B cell (primary cell): ENCODE results near the gene SERPINB12. TPM values are rescaled to one million over a fixed set of nuclear protein-coding genes. Genes with fewer than 3 reads are reported as not detected.

Experiments used
- ATAC-seq: fragments of 200-7000 bp; cut with Tn5 transposase; one replicate; pipeline ENCODE4 v1.10.0; 2021; ENCODE audit warnings: low read depth, mild to moderate bottlenecking, moderate number of reproducible peaks, moderate library complexity
- CTCF ChIA-PET: fragments of 350-600 bp; sonication (Branson Sonifier 250); formaldehyde crosslinking; loops from one replicate; lab custom pipeline; 2021; ENCODE audit warnings: antibody characterized with exemption, inconsistent platforms; lab: Charles Lee
- POLR2A ChIA-PET: fragments of 350-600 bp; sonication (Branson Sonifier 250); formaldehyde crosslinking; loops from one replicate; lab custom pipeline; 2021; ENCODE audit warnings: antibody characterized with exemption; lab: Charles Lee
- DNase-seq: peaks from one replicate; pipeline ENCODE4 v3.0.0; 2013
- H2AFZ ChIP-seq: 2 replicates; pipeline ENCODE4 v1.6.1; 2012; ENCODE audit warnings: mild to moderate bottlenecking, low read depth, low read length; ENCODE audit not compliant: insufficient read depth, poor library complexity, severe bottlenecking
- H3K27ac ChIP-seq, 2 donors: 1 replicate in 1 of 2; 2 replicates in 1 of 2; pipeline ENCODE4 v1.5.1; 2012 to 2013; ENCODE audit warnings: low read length in 2 of 2, mild to moderate bottlenecking in 2 of 2, moderate library complexity in 1 of 2
- H3K27me3 ChIP-seq, 4 experiments: fragments of 200-600 bp in 1 of 4; sonication (generic) in 1 of 4; replicated peaks in 1 of 4; 1 replicate in 2 of 4; 2 replicates in 2 of 4; pipeline versions ENCODE4 v1.6.1 to v1.7.0; 2013 to 2016; ENCODE audit warnings: low read length in 3 of 4, mild to moderate bottlenecking in 2 of 4, mixed read lengths in 1 of 4, moderate library complexity in 1 of 4; ENCODE audit not compliant: insufficient read depth in 4 of 4, control insufficient read depth in 3 of 4; ENCODE audit errors: control extremely low read depth in 1 of 4
- H3K36me3 ChIP-seq, 2 experiments: replicated peaks in 1 of 2; 1 replicate in 1 of 2; 2 replicates in 1 of 2; pipeline versions ENCODE4 v1.6.1 to v1.7.1; 2013; ENCODE audit warnings: low read length in 1 of 2; ENCODE audit not compliant: insufficient read depth in 2 of 2, control insufficient read depth in 1 of 2; ENCODE audit errors: control extremely low read depth in 1 of 2, extremely low read depth in 1 of 2
- H3K4me1 ChIP-seq, 2 donors: fragments of 200-600 bp in 1 of 2; sonication (generic) in 1 of 2; 1 replicate in 1 of 2; 2 replicates in 1 of 2; pipeline versions ENCODE4 v1.5.1 to v1.6.1; 2013 to 2017; ENCODE audit warnings: low read length in 2 of 2; ENCODE audit not compliant: control insufficient read depth in 2 of 2, insufficient read depth in 2 of 2
- H3K4me2 ChIP-seq: replicated peaks from 2 replicates; pipeline ENCODE3; 2012; ENCODE audit warnings: mild to moderate bottlenecking, low read depth, low read length; ENCODE audit not compliant: poor library complexity, severe bottlenecking
- H3K4me3 ChIP-seq, 5 experiments: fragments of 200-600 bp in 1 of 5; sonication (generic) in 1 of 5; 1 replicate in 3 of 5; 2 replicates in 2 of 5; pipeline versions ENCODE4 v1.5.1 to v1.7.0; 2011 to 2016; ENCODE audit warnings: low read length in 4 of 5, mild to moderate bottlenecking in 4 of 5, low read depth in 2 of 5, control low read depth in 1 of 5, moderate library complexity in 1 of 5; ENCODE audit not compliant: insufficient read depth in 1 of 5; ENCODE audit errors: control extremely low read depth in 1 of 5, extremely low read depth in 1 of 5
- H3K79me2 ChIP-seq: fragments of 200-600 bp; sonication (generic); one replicate; pipeline ENCODE4 v1.6.0; 2016; ENCODE audit warnings: low read length; ENCODE audit not compliant: control insufficient read depth, insufficient read depth
- H3K9ac ChIP-seq: fragments of 200-600 bp; sonication (generic); 2 replicates; pipeline ENCODE4 v1.6.1; 2017; ENCODE audit warnings: mild to moderate bottlenecking, low read length, moderate library complexity
- H3K9me3 ChIP-seq, 3 donors: one replicate each; pipeline versions ENCODE4 v1.6.1 to v1.7.1; 2013; ENCODE audit warnings: low read length in 2 of 3; ENCODE audit not compliant: control insufficient read depth in 2 of 3, insufficient read depth in 1 of 3; ENCODE audit errors: control extremely low read depth in 1 of 3
- H4K20me1 ChIP-seq: 2 replicates; pipeline ENCODE4 v1.6.0; 2012; ENCODE audit warnings: mild to moderate bottlenecking, low read length; ENCODE audit not compliant: insufficient read depth, control insufficient read depth, poor library complexity, severe bottlenecking
- H3K27ac Mint-ChIP-seq: one replicate; pipeline ENCODE4 v1.8.0; 2021; ENCODE audit warnings: mixed read lengths
- H3K27me3 Mint-ChIP-seq: one replicate; pipeline ENCODE4 v1.8.0; 2021; ENCODE audit warnings: mixed read lengths
- H3K4me1 Mint-ChIP-seq: one replicate; pipeline ENCODE4 v1.8.0; 2021; ENCODE audit warnings: mixed read lengths
- H3K4me3 Mint-ChIP-seq: one replicate; pipeline ENCODE4 v1.8.0; 2021; ENCODE audit warnings: mixed read lengths
- H3K9me3 Mint-ChIP-seq: one replicate; pipeline ENCODE4 v1.8.0; 2022; ENCODE audit warnings: mixed read lengths; ENCODE audit not compliant: insufficient read depth
- CTCF ChIP-seq: fragments of 200-600 bp; IDR thresholded peaks from one replicate; pipeline ENCODE4 v1.8.0; 2022; ENCODE audit warnings: antibody characterized with exemption, mild to moderate bottlenecking
- EZH2 ChIP-seq: IDR thresholded peaks from 2 replicates; pipeline ENCODE4 v1.6.1; 2012; ENCODE audit warnings: borderline replicate concordance, low read depth, mild to moderate bottlenecking, moderate library complexity, low read length; ENCODE audit not compliant: insufficient read depth, poor library complexity, severe bottlenecking
- WGBS: methylation state at CpG from one replicate; pipeline ENCODE4 v1.1.5; 2013; ENCODE audit warnings: missing lambda C conversion rate; ENCODE audit not compliant: insufficient coverage; 5-methylcytosine and 5-hydroxymethylcytosine counted together
- intact Hi-C: fragments of 100-400 bp; cut with micrococcal nuclease; formaldehyde crosslinking; loops from one replicate; pipeline ENCODE4 v1.10.0; 2022
- polyA plus RNA-seq: library from polyadenylated mRNA; depleted of rRNA; stranded (reverse); fragments of >200 nt; gene quantifications from 2 replicates; pipeline ENCODE4 v1.2.3, GENCODE V29; 2012
- total RNA-seq, 2 donors: library from RNA; stranded (reverse); fragments of 120-200 nt in 1 of 2; gene quantifications; 1 replicate in 1 of 2; 2 replicates in 1 of 2; pipeline versions ENCODE4 v1.2.3 to v1.2.4, GENCODE V29; 2013 to 2022

The SERPINB12 gene
- total and polyA plus RNA-seq, 2 donors (not counting 1 experiment from before 2014, with no cell fraction given) = not detected

- ChIA-PET POLR2A (no interaction called here), CTCF (interaction anchor here (1.7 kb wide), 1 partner anchor 19 kb away, joined by 3 read pairs; no protein-coding TSS in a partner anchor)
- Histone ChIP-seq H3K36me3 (no peaks in the 10 kb centered on the region), H4K20me1 (no peaks in the 10 kb centered on the region), H3K4me1 (no peaks in the 10 kb centered on the region), H3K9ac (no peak overlapping the region), H3K27ac (no peak overlapping the region), H3K4me3 (no peak overlapping the region), H3K27me3 (no peaks in the 10 kb centered on the region), H3K79me2 (no peaks in the 10 kb centered on the region), H3K9me3 (no peaks in the 10 kb centered on the region), H3K4me2 (no peak overlapping the region), H2AFZ (no peak overlapping the region)
- ATAC-seq (no peak), DNase-seq (no peak)
- Mint-ChIP-seq H3K4me3 (no peak overlapping the region), H3K9me3 (no peaks in the 10 kb centered on the region), H3K27me3 (peaks cover 17% of the 10 kb centered on the region), H3K27ac (no peak overlapping the region), H3K4me1 (no peaks in the 10 kb centered on the region)
- TF ChIP-seq CTCF (no peak), EZH2 (no peak)
- WGBS = no CpG with 5 or more reads among the region's 2 CpGs
- intact Hi-C loops = no loop called here
Measured at GRCh38 chr18:63495675-63496074, 46.5 kb upstream of the SERPINB12 start.

GRCh38 chr18:63505566-63506335 is 36.4 kb upstream of the SERPINB12 start:
- H2AFZ ChIP-seq = no peak overlapping the region

More at GRCh38 chr18:63505566-63506335, 36.4 kb upstream of the SERPINB12 start:
- DNase-seq (peak; percentile 23), ATAC-seq (no peak)
- POLR2A ChIA-PET = no interaction called here
- H3K79me2 ChIP-seq = no peaks in the 10 kb centered on the region
- no peaks in the 10 kb centered on the region for H3K36me3 ChIP-seq
- no peak overlapping the region for H3K4me3 ChIP-seq
- H3K27ac ChIP-seq = no peak overlapping the region
- H3K9me3 ChIP-seq = no peaks in the 10 kb centered on the region
- H3K9ac ChIP-seq = no peak overlapping the region
- H3K27me3 ChIP-seq = peaks cover 0 to 7% (median 0%) of the 10 kb centered on the region in 4 experiments
- H3K4me2 ChIP-seq = no peak overlapping the region
- H3K4me3 Mint-ChIP-seq = no peak overlapping the region
- WGBS = no CpG with 5 or more reads among the region's 2 CpGs
- H3K4me1 ChIP-seq = no peaks in the 10 kb centered on the region
- H3K4me1 Mint-ChIP-seq = no peaks in the 10 kb centered on the region
- H3K27me3 Mint-ChIP-seq = peaks cover 34% of the 10 kb centered on the region
- no peaks in the 10 kb centered on the region for H3K9me3 Mint-ChIP-seq
- CTCF ChIA-PET = interaction anchor here (1.2 to 8.1 kb wide), 3 partner anchors 8 to 479 kb away, joined by 3 to 47 read pairs (median 3); no protein-coding TSS in a partner anchor
- H3K27ac Mint-ChIP-seq = no peak overlapping the region
- H4K20me1 ChIP-seq = no peaks in the 10 kb centered on the region
- intact Hi-C loops = no loop called here
- TF ChIP-seq EZH2 (no peak), CTCF (peak; percentile 57)
